Mesothelial cell of epicardium (in vitro differentiated cells): Measurements from ENCODE around the gene PIP5KL1. TPM values are rescaled to one million over a fixed set of nuclear protein-coding genes. Genes with fewer than 3 reads are reported as not detected.

Experiments used
- DNase-seq, 2 experiments: peaks; one replicate each; pipeline ENCODE4 v3.0.0; 2021; ENCODE audit warnings: low spot score in 2 of 2; ENCODE audit not compliant: unreplicated experiment in 2 of 2
- H3K27ac Mint-ChIP-seq: 2 replicates; pipeline ENCODE4 v1.8.0; 2021; ENCODE audit warnings: mixed read lengths
- H3K27me3 Mint-ChIP-seq: 2 replicates; pipeline ENCODE4 v1.8.0; 2021; ENCODE audit warnings: low read depth, mixed read lengths
- H3K36me3 Mint-ChIP-seq: 2 replicates; pipeline ENCODE4 v1.8.0; 2021; ENCODE audit warnings: mixed read lengths
- H3K4me1 Mint-ChIP-seq: 2 replicates; pipeline ENCODE4 v1.8.0; 2021; ENCODE audit warnings: mixed read lengths
- H3K4me3 Mint-ChIP-seq: 2 replicates; pipeline ENCODE4 v1.8.0; 2021; ENCODE audit warnings: mild to moderate bottlenecking, moderate library complexity, mixed read lengths
- H3K9me3 Mint-ChIP-seq: 2 replicates; pipeline ENCODE4 v1.8.0; 2021; ENCODE audit warnings: mixed read lengths
- total RNA-seq: library from RNA; stranded (reverse); gene quantifications from 3 replicates; pipeline ENCODE4 v1.2.1, GENCODE V29; 2021
- TF ChIP-seq, protein P1 (sequence below): fragments of 200-600 bp; sonication (generic); IDR thresholded peaks from one replicate; pipeline ENCODE4 v1.5.0; 2021; ENCODE audit warnings: antibody characterized with exemption; ENCODE audit not compliant: unreplicated experiment

Gene PIP5KL1
- total RNA-seq, 1 donor from 2014 or later = 8.2 TPM

DNA sequence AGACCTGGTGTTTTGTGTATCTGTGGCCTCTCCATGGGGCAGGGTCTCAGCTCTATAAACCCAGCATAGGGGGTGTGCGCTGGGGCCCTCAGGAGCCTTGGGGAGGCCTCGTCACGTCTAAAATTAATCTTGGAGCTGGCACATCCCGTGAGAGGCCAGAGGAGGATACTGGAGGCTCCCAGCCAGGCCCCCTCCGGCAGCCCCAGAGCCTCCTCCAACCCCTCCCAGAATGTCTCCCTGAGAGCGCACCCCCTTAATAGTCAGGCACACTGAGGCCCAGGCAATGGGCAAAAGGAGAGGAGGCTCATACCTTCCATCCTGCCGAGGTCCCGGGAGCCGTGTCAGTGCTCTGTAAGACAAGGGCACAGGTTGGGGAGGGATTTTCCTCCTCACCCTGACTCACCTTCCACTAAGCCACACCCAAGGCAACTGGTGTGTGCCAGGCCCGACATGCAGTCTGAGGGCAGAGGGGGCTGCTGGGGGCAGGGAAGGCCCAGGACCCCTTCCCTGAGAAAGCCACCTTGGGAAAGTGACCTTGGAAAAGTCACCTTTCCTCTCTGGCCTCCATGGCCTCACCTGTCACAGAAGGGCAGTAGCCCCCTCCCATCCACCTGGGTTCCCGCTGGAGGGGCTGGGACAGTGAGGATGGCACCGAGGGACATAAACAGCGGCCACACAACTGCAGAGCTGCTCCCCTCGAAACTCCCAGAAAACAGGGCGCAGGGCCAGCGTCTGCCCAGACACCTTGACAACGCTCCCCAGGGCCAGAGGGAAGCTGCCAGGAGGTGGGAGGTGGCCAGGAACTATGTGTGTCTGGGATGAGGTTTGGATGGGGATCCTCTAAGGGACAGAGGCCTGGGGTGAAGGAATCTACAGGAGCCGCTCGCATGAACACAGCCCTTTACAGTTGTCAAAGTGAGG is 56.0 kb downstream of the PIP5KL1 start:
- H3K36me3 Mint-ChIP-seq = peaks cover 3% of the 10 kb centered on the region
- H3K27me3 Mint-ChIP-seq = no peaks in the 10 kb centered on the region
- H3K4me3 Mint-ChIP-seq = no peak overlapping the region
- no peaks in the 10 kb centered on the region for H3K9me3 Mint-ChIP-seq
- TF ChIP-seq, protein P1, sequence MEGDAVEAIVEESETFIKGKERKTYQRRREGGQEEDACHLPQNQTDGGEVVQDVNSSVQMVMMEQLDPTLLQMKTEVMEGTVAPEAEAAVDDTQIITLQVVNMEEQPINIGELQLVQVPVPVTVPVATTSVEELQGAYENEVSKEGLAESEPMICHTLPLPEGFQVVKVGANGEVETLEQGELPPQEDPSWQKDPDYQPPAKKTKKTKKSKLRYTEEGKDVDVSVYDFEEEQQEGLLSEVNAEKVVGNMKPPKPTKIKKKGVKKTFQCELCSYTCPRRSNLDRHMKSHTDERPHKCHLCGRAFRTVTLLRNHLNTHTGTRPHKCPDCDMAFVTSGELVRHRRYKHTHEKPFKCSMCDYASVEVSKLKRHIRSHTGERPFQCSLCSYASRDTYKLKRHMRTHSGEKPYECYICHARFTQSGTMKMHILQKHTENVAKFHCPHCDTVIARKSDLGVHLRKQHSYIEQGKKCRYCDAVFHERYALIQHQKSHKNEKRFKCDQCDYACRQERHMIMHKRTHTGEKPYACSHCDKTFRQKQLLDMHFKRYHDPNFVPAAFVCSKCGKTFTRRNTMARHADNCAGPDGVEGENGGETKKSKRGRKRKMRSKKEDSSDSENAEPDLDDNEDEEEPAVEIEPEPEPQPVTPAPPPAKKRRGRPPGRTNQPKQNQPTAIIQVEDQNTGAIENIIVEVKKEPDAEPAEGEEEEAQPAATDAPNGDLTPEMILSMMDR = no peak
- peaks cover 19% of the 10 kb centered on the region for H3K4me1 Mint-ChIP-seq
- no peak for DNase-seq
- H3K27ac Mint-ChIP-seq = no peak overlapping the region

DNA sequence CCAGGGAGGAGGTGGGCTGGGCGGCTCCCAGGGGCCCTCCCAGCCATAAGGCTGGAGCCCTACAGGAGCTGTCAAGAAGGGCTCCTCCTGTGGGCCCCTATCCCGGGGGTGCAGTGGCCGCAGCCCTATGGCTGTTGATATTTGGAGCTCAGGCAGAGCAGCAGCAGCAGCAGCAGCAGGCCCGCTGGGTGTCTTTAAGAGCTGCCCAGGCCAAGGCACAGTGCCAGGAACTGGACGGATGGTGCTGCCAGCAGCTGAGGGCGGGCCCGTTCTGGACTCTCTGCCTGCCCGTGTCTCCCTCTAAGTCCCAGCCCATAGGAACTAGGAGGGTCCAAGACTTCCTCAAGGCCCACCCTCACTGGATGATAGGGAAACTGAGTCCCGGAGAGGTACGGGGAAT is 56.7 kb downstream of the PIP5KL1 start:
- H3K36me3 Mint-ChIP-seq = peaks cover 3% of the 10 kb centered on the region
- no peaks in the 10 kb centered on the region for H3K27me3 Mint-ChIP-seq
- H3K27ac Mint-ChIP-seq = no peak overlapping the region
- TF ChIP-seq, protein P1 = no peak
- H3K4me3 Mint-ChIP-seq = no peak overlapping the region
- peaks cover 19% of the 10 kb centered on the region for H3K4me1 Mint-ChIP-seq
- no peak for DNase-seq
- no peaks in the 10 kb centered on the region for H3K9me3 Mint-ChIP-seq

DNA sequence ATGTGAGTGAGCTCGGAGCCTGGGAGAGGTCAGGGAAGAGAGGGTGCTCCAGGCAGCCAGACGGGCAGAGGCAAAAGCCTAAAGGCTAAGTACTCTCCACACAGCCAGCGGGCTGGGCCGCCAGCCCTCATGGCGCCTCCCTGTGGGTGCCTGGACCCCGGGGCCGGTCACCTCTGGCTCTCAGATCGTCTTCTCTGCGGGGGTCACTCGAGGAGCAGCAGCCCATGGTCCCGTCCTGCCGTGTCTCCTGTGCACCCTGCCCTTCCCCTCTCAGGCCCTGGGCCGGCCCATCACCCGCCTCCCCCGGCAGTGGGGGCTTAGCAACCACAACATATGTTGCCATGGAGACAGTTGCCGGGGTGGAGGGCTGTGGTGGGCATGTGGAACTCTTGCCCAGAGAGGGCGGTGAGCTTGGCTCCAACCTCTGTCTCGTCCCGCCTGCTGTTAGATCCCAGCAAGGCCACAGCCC is 57.3 kb downstream of the PIP5KL1 start:
- DNase-seq = no peak
- Mint-ChIP-seq H3K4me1 (peaks cover 16% of the 10 kb centered on the region), H3K27ac (no peak overlapping the region), H3K27me3 (no peaks in the 10 kb centered on the region), H3K9me3 (no peaks in the 10 kb centered on the region), H3K4me3 (no peak overlapping the region), H3K36me3 (peaks cover 3% of the 10 kb centered on the region)
- TF ChIP-seq, protein P1 = no peak

DNA sequence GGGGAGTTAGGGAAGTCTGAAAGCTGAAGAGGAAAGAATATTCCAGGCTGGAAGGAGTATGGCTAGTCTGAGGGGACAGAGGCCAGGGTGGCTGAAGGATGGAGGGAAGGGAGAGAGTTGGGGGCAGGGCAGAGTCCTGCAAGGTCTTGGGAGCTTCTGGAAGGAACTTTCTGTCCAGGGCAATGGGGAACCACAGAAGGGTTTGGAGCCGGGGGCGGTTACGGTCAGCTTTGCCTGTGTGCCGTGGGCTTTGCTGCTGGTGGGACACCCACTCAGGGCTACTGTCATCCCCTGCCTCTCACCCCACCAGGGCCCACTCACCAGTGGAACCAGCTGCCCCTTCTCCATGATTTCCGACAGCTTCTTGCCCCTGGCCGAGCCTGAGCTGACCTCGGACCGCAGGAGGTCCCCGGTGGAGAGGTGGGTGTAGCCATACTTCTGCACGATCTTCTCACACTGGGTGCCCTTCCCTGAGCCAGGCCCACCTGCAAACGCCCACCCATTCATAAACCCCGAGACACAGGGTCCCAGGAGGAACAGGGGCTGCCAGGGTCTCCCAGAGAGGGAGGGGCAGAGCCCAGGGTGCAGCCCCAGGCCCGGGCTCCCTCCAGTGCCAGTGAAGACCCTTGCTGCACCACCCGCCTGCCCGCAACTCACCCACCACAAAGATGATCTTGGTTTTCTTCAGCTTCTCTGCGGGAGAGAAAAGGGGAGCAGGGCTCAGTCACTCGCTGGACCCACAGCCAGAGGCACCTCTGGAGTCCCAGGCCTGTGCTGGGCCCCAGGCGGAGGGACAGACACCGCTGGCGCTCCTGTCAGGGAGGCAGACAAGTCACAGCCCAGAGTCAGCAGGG is 58.0 kb downstream of the PIP5KL1 start:
- H3K4me3 Mint-ChIP-seq = no peak overlapping the region
- TF ChIP-seq, protein P1 = no peak
- no peak overlapping the region for H3K27ac Mint-ChIP-seq
- H3K9me3 Mint-ChIP-seq = no peaks in the 10 kb centered on the region
- no peaks in the 10 kb centered on the region for H3K27me3 Mint-ChIP-seq
- peaks cover 3% of the 10 kb centered on the region for H3K36me3 Mint-ChIP-seq
- H3K4me1 Mint-ChIP-seq = peaks cover 11% of the 10 kb centered on the region
- DNase-seq = no peak

DNA sequence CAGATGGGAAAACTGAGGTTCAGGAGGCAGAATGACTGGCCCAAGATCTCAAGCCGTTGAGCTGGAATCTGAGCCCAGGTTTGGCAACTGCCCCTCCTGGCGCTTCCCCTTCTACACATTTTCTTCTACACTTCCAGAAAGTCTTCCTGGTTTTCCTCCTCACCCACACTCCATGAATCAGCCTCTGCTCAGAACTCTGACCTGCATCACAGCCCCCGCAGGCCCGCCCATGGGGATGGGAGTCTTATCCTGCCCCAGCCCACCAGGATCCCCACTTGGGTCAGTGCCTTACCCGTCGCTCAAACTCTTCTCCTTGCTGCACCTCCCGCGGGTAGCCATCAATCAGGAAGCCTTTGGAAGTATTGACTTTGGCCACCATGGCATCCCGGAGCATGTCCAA is 59.0 kb downstream of the PIP5KL1 start:
- no peaks in the 10 kb centered on the region for H3K27me3 Mint-ChIP-seq
- peaks cover 11% of the 10 kb centered on the region for H3K4me1 Mint-ChIP-seq
- no peaks in the 10 kb centered on the region for H3K9me3 Mint-ChIP-seq
- H3K36me3 Mint-ChIP-seq = peaks cover 3% of the 10 kb centered on the region
- no peak overlapping the region for H3K27ac Mint-ChIP-seq
- H3K4me3 Mint-ChIP-seq = no peak overlapping the region
- no peak for DNase-seq
- TF ChIP-seq, protein P1 = no peak
